ENCODE measurements around the gene PEX19.

PEX19 gene

GRCh38 chr1:160277987-160278386, 6.9 kb downstream of the PEX19 start:
- DNase-seq (ENCODE audit: low read depth in 2 of 3, low spot score in 1 of 3): no peak

DNA sequence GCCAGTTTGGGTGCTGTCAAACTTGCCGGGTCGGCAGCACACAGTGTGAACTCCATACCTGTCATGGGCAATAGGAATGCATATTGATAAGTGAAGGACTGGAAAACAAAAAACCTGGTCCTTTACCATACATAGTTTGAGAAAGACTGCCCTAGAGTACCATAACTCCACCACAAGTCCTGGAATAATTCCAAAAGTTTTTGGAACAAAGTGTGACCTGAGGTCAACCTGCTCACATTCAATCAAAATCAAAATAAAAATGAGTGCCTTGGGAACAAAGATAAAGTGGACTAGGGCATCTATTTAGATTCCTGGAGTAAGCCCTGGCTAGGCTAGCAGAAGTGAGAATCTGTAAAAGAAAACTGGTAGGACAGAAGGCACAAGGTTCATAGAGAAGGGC, 7.6 kb downstream of the PEX19 start:
- no peak for DNase-seq (ENCODE audit: low read depth in 2 of 3, low spot score in 1 of 3)

DNA sequence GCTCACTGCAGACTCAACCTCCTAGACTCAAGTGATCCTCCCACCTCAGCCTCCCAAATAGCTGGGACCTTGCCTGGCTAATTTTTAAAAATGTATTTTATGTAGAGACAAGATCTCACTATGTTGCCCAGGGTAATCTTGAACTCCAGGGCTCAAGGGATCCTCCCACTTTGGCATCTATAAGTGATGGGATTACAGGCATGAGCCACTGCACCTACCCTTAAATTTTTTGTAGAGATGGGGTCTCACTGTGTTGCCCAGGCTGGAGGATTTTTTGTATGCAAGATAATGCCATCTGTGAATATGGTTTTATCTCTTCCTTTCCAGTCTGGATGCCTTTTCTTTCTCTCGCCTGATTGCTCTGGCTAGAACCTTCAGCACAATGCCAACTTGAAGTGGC, 13.9 kb downstream of the PEX19 start:
- no peak for DNase-seq (ENCODE audit: low read depth in 2 of 3, low spot score in 1 of 3)

DNA sequence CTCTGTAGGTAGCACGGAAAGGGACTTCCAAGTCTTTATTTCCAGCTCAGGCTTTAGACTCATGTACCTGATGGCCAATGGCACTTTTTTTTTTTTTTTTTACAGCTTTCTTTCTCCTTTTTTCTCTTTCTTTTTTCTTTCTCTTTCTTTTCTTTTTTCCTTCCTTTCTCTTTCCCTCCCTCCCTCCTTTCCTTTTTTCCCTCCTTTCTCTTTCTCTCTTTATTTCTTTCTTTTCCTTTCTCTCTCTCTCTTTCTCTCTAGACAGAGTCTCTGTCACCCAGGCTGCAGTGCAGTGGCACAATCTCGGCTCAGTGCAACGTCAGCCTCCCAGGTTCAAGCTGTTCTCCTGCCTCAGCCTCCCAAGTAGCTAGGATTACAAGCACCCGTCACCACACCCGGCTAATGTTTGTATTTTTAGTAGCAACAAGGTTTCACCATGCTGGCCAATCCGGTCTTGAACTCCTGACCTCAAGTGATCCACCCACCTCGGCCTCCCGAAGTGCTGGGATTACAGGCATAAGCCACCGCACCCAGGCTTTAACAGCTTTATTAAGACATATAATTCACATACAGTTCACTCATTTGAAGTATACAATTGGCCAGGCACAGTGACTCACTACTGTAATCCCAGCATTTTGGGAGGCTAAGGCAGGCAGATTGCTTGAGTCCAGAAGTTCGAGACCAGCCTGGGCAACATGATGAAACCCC, 17.5 kb downstream of the PEX19 start:
- no peak for DNase-seq (ENCODE audit: low read depth in 2 of 3, low spot score in 1 of 3)

- no peak for DNase-seq (ENCODE audit: low read depth in 2 of 3, low spot score in 1 of 3)
Observed at GRCh38 chr1:160264795-160265307, 20.1 kb downstream of the PEX19 start.

DNA sequence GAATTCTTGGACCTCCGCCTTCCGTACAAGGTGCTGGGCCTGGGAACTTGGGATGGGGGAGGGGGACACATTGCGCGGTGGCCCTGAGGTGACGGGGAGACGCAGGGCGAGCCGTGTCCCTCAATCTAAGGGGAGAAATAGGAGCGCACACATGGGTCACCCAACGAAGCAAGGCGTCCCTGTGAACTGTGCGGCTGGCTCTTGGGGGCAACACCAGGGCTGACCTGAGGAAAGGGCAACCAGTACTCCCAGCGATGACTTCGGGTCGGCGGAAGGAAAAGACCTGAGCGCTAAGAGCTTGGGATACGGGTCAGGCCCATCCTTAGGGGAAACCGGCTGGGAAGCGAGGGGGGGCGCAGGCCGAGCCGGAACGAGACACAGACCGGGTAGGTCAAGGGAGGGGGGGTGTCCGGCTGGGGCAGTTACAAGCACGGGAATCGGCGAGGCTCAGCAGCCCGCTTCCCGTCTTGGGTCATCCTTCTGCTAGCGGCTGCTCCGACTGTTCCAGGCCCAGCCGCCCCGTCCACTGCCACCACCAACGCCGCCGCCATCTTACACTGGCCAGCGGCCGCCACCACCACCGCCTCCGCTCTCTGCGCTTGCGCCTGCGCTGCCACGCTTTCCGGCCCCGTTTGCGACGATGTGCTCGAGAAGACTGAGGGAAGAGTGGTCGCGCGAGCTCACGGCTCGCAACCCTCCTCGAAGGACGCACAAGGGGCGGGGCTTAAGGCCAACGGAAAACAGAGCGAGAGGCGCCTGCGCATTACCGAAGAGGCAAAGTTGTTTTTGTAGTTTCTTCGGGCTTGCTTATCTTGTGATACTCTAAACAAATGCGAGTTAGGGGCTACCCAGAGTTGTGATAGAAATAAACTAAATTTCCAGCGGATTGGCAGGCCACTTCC, 22.8 kb downstream of the PEX19 start, which contains the start of gene DCAF8:
Gene DCAF8, minus strand, starts transcription at position 657 of the 902 bp plus-strand sequence. CDS start 18,541 bp downstream, outside the sequence.
- DNase-seq (ENCODE audit: low read depth in 2 of 3, low spot score in 1 of 3): peak; percentile 97 to 98 (median 97)

DNA sequence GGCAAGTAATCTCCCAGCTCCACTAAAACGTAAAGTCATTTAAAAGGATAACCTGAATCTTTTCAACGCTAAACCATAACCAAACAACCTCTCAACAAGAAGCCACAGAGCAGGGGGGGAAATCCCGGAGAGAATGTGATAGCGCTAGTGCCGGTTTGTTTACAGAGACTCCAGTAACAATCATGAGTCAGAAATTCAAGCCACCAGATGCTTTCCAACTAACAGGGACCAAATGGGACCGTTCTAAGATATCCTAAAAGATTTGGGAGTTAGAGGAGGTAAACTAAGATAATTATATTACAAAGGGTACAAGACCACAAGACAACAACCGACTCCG, 23.4 kb downstream of the PEX19 start:
- peak; percentile 62 to 69 (median 64) for DNase-seq (ENCODE audit: low read depth in 2 of 3, low spot score in 1 of 3)

DNA sequence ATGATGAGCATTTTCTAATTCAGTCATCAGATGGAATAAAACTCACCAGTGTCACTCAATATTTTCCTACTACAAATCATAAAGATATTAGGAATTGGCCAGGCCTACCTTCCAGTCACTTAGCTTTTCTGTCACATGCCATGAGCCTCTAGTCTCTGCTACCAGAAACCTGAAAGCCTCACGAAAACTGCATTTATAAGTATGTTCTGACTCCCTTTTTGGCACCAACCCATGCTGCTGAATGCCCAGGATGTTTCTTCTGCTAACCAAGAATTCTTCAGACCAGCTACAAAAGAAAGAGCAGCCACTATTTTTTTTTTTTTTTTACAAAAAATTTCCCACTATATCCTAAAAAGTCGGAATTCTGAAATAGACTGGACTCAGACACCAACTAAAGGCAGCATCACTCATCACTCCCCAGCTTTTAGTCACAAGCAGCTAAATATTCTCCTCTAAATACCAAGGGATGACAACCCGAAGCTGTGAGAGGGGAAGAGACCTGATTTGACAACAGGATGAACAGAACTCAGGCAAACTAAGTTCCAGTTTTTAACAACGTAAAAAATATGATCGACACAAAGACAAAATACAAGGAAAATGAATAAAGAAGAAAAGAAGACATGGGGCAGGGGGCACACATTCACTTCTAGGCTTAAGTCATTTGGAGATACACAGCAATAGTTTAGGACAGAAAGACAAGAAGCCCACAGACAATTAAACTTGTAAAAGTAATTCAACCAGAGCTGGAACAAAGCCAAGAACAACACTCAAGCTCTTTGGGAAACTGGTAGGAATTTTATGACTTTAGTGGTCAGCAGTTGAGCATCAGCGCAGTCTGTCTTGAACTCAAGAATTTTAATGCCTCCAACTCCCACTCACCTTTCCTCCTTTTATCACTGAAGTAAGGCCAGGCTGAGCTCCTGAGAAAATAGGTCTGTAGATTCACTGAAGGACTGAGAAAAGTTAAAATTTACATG, 24.2 kb downstream of the PEX19 start:
- DNase-seq (ENCODE audit: low read depth in 2 of 3, low spot score in 1 of 3): no peak

DNA sequence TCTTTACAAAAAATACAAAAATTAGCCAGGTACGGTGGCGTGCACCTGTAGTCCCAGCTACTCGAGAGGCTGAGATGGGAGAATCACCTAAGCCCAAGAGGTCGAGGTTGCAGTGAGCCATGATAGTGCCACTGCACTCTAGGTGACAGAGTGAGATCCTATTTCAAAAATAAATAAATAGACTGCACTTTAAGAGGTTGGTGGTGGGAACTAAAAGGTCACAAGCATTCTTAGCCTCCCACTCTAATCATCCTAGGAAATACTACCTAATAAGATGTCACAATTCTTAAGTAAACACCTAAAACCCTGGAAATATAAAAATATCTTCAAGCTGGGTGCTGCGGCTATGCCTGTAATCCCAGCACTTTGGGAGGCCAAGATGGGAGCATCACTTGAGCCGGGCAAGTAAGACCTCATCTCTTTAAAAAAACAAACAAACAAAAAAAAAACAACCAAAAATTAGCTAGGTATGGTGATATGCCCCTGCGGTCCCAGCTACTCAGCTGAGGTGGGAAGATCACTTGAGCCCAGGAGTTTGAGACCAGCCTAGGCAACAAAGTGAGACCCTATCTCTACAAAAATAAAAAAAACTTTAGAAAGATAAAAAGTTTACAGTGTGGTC, 26.6 kb downstream of the PEX19 start:
- DNase-seq (ENCODE audit: low read depth in 2 of 3, low spot score in 1 of 3): no peak

DNA sequence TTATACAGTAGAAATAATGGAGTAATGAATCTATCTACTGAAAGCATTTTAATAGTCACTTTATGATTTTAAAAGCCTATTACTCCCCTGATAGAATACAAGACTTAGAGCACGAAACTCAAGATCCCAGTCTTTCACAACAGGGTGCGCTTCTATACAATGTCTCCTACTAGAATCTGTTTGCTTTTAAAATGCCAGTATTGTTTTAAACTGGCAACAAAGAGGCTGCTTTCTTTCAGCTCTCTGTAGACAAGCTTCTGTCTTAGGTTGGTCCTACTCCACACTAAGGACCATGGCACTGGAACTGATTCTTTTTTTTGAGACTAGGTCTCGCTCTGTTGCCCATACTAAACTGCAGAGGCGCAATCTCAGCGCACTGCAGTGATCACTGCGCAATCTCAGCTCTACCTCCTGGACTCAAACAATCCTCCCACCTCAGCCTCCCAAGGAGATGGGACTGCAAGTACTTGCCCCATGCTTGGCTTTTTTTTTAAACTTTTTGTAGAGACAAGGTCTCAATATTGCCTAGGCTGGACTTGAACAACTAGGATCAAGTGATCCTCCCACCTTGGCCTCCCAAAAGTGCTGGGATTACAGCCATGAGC, 27.4 kb downstream of the PEX19 start:
- DNase-seq (ENCODE audit: low read depth in 2 of 3, low spot score in 1 of 3): no peak

GRCh38 chr1:160256396-160257046, 28.4 kb downstream of the PEX19 start:
- DNase-seq (ENCODE audit: low read depth in 2 of 3, low spot score in 1 of 3): no peak

- no peak for DNase-seq (ENCODE audit: low read depth in 2 of 3, low spot score in 1 of 3)
Observed at GRCh38 chr1:160255781-160256300, 29.1 kb downstream of the PEX19 start.

DNA sequence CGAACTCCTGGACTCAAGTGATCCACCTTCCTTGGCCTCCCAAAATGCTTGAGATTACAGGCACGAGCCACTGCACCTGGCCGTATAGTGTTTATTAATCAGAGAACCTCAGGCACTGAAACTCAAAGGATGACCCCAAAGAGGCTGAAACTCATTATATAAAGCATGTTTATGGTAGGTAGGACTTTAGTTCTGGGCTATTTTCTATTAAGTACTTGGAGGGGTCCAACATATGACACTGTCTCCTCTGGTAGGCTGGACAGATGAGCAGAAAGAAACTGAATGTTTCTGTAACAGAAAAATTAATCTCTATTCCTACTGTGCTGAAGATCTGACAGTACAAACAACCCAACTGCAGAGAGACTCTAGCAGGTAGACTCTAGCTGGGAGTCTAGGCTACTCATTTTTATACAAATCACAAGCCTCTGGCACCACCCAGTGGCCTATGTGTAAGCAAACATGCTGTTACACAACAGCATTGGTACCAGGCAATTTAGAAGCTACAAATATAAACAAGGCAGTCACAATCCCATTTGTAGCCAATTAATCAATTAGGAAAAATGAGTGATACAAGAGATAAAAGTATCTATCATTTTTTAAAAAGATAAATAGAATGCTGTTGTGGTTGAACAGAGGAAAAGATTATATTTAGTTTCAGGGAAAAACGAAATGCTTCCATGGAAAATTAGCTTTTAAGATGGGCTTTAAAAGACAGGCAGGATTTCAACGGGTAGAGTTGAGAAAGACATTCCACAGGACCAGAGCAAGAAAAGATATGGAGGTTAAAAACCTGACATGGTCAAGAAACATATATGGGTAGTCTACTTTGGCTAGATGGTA, 33.0 kb downstream of the PEX19 start:
- peak in 2 of 3 donors; percentile 10 to 20 for DNase-seq (ENCODE audit: low read depth in 2 of 3, low spot score in 1 of 3)

GRCh38 chr1:160251011-160251410, 33.9 kb downstream of the PEX19 start:
- no peak for DNase-seq (ENCODE audit: low read depth in 2 of 3, low spot score in 1 of 3)

GRCh38 chr1:160247053-160247452, 37.9 kb downstream of the PEX19 start:
- no peak for DNase-seq (ENCODE audit: low read depth in 2 of 3, low spot score in 1 of 3)

- no peak for DNase-seq (ENCODE audit: low read depth in 2 of 3, low spot score in 1 of 3)
Observed at GRCh38 chr1:160245434-160245833, 39.5 kb downstream of the PEX19 start.

DNA sequence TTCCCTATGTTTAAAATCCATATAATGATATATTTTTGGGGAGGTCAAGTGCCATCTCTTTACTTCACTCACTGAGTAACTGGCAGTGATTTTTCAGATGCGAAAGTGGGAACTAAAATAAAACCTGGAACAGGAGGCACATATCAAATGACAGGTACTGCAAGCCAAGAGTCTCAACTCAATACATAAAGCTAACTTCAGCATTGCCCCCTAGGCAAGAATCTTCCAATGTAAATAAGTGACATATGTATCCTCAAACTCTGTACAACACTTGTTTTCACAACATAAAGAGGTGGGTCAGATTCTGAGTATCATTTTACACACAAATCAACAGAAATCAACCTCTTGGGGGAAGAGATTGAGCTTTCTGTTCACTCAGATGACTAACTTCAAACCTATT, 40.7 kb downstream of the PEX19 start:
- no peak for DNase-seq (ENCODE audit: low read depth in 2 of 3, low spot score in 1 of 3)

- no peak for DNase-seq (ENCODE audit: low read depth in 2 of 3, low spot score in 1 of 3)
Observed at GRCh38 chr1:160243767-160244166, 41.2 kb downstream of the PEX19 start.

All from stimulated activated CD4-positive, alpha-beta T cell treated with anti-CD3 and anti-CD28 coated beads, Interleukin-12 subunit alpha, Interleukin-12 subunit beta, amount 100 ng/mL, for 48 hours (primary cell).